Erythroblast (primary cell): Measurements from ENCODE around the gene RAD51D.

Experiments used
- GATA1 ChIP-seq: IDR thresholded peaks from 2 replicates; pipeline ENCODE4 v1.6.1; 2011; ENCODE audit warnings: low read depth, mild to moderate bottlenecking, control low read depth, low read length, moderate library complexity
- POLR2A ChIP-seq: IDR thresholded peaks from 2 replicates; pipeline ENCODE4 v1.6.1; 2011; ENCODE audit warnings: mild to moderate bottlenecking, low read length

DNA sequence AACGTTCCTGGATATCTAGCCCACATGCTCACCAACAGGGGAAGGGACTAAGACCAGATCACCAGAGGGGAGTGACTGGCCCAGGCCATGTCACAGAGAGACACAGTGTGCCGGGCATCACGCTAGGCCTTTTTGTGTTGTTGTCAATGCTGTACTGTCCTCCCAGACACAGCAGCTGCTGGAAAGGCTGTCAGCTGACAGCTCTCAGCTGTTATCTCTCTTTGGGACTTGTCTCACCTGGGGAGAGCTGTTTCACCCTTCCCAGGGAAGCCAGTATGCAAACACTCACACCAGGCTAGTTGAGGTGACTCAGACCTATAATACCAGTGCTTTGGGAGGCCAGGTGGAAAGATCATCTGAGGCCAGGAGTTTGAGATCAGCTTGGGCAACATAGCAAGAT, 47.4 kb upstream of the RAD51D start:
- no peak for TF ChIP-seq POLR2A
- no peak for TF ChIP-seq GATA1
